Measurements from ENCODE around the gene LYSMD3. TPM values are rescaled to one million over a fixed set of nuclear protein-coding genes. Genes with fewer than 3 reads are reported as not detected.

The LYSMD3 gene
- total RNA-seq, 3 donors from 2014 or later (not counting 1 experiment from before 2014, with no cell fraction given): 15.2 to 27.9 (median 19.5) TPM

- H3K9me3 Mint-ChIP-seq: no peaks in the 10 kb centered on the region
- no peaks in the 10 kb centered on the region for H3K4me1 ChIP-seq (ENCODE audit: control insufficient read depth, insufficient read depth, low read length)
- H3K27me3 ChIP-seq (ENCODE audit: control insufficient read depth, insufficient read depth, low read length): peaks cover 3% of the 10 kb centered on the region
- no peak overlapping the region for H3K27ac Mint-ChIP-seq
- intact Hi-C loops (cut with micrococcal nuclease): no loop called here
- WGBS (ENCODE audit: insufficient coverage): no CpG with 5 or more reads among the region's 1 CpG
- H3K36me3 ChIP-seq (ENCODE audit: control insufficient read depth, insufficient read depth, low read length): no peaks in the 10 kb centered on the region
- H3K27me3 Mint-ChIP-seq (ENCODE audit: low read depth in 2 of 2): peaks cover 18 to 29% of the 10 kb centered on the region in 2 donors
- no peaks in the 10 kb centered on the region for H3K36me3 Mint-ChIP-seq
- DNase-seq: no peak
- no peak for TF ChIP-seq CTCF (IDR thresholded peaks at IDR 0.05)
- no peaks in the 10 kb centered on the region for H3K9me3 ChIP-seq (ENCODE audit: control insufficient read depth, insufficient read depth, low read length)
- ATAC-seq: no peak
- H3K4me3 ChIP-seq (ENCODE audit: low read length): no peak overlapping the region
- H3K4me1 Mint-ChIP-seq: no peaks in the 10 kb centered on the region
- H3K27ac ChIP-seq (ENCODE audit: low read length): no peak overlapping the region
- no peak overlapping the region for H3K4me3 Mint-ChIP-seq
Observed at GRCh38 chr5:90547072-90547536, 17.7 kb upstream of the LYSMD3 start.

- intact Hi-C loops (cut with micrococcal nuclease): no loop called here
- Mint-ChIP-seq H3K27me3 (ENCODE audit: low read depth in 2 of 2) (peaks cover 22 to 25% of the 10 kb centered on the region in 2 donors), H3K27ac (no peak overlapping the region), H3K4me1 (no peaks in the 10 kb centered on the region), H3K36me3 (no peaks in the 10 kb centered on the region), H3K9me3 (no peaks in the 10 kb centered on the region), H3K4me3 (no peak overlapping the region)
- H3K27me3 ChIP-seq (ENCODE audit: control insufficient read depth, insufficient read depth, low read length): peaks cover 3% of the 10 kb centered on the region
- 100% methylated on average over 1 of the region's 4 CpGs for WGBS (ENCODE audit: insufficient coverage)
- no peak overlapping the region for H3K4me3 ChIP-seq (ENCODE audit: low read length)
- no peaks in the 10 kb centered on the region for H3K9me3 ChIP-seq (ENCODE audit: control insufficient read depth, insufficient read depth, low read length)
- H3K27ac ChIP-seq (ENCODE audit: low read length): no peak overlapping the region
- no peaks in the 10 kb centered on the region for H3K4me1 ChIP-seq (ENCODE audit: control insufficient read depth, insufficient read depth, low read length)
- DNase-seq (no peak), ATAC-seq (no peak)
- no peak for TF ChIP-seq CTCF (IDR thresholded peaks at IDR 0.05)
- no peaks in the 10 kb centered on the region for H3K36me3 ChIP-seq (ENCODE audit: control insufficient read depth, insufficient read depth, low read length)
Observed at GRCh38 chr5:90546216-90546837, 16.9 kb upstream of the LYSMD3 start.

GRCh38 chr5:90545511-90545910, 16.1 kb upstream of the LYSMD3 start:
- Mint-ChIP-seq H3K4me3 (no peak overlapping the region), H3K9me3 (no peaks in the 10 kb centered on the region), H3K36me3 (no peaks in the 10 kb centered on the region), H3K27ac (no peak overlapping the region), H3K27me3 (ENCODE audit: low read depth in 2 of 2) (peaks cover 25 to 33% of the 10 kb centered on the region in 2 donors), H3K4me1 (no peaks in the 10 kb centered on the region)
- H3K27me3 ChIP-seq (ENCODE audit: control insufficient read depth, insufficient read depth, low read length): peaks cover 3% of the 10 kb centered on the region
- H3K36me3 ChIP-seq (ENCODE audit: control insufficient read depth, insufficient read depth, low read length): no peaks in the 10 kb centered on the region
- H3K9me3 ChIP-seq (ENCODE audit: control insufficient read depth, insufficient read depth, low read length): no peaks in the 10 kb centered on the region
- no peak overlapping the region for H3K4me3 ChIP-seq (ENCODE audit: low read length)
- H3K4me1 ChIP-seq (ENCODE audit: control insufficient read depth, insufficient read depth, low read length): no peaks in the 10 kb centered on the region
- DNase-seq (no peak), ATAC-seq (no peak)
- intact Hi-C loops (cut with micrococcal nuclease): no loop called here
- no CpG with 5 or more reads among the region's 2 CpGs for WGBS (ENCODE audit: insufficient coverage)
- TF ChIP-seq CTCF (IDR thresholded peaks at IDR 0.05): no peak
- no peak overlapping the region for H3K27ac ChIP-seq (ENCODE audit: low read length)
